Astrocyte (in vitro differentiated cells and primary cell): ENCODE measurements around the gene TUT1. TPM values are rescaled to one million over a fixed set of nuclear protein-coding genes. Genes with fewer than 3 reads are reported as not detected.
"Not testable (repeated sequence)": the region's sequence is repeated elsewhere in the genome, so short reads cannot be mapped to it uniquely, and the experiment has no call there.

Source experiments
- DNase-seq: peaks from one replicate; pipeline ENCODE4 v3.0.0-alpha.2; 2010; ENCODE audit warnings: low read depth
- FAIRE-seq: peaks from 2 replicates; lab custom pipeline; 2011; peaks lifted over from hg19 to GRCh38; lab: Jason Lieb, UNC
- H2AFZ ChIP-seq: 2 replicates; pipeline ENCODE4 v1.6.0; 2012; ENCODE audit warnings: low read depth, low read length, inconsistent platforms
- H3K27ac ChIP-seq: 2 replicates; pipeline ENCODE4 v1.5.1; 2011; ENCODE audit warnings: low read depth, low read length, inconsistent platforms
- H3K27me3 ChIP-seq: 2 replicates; pipeline ENCODE4 v1.6.0; 2011; ENCODE audit warnings: low read length, inconsistent platforms; ENCODE audit not compliant: insufficient read depth
- H3K36me3 ChIP-seq: 2 replicates; pipeline ENCODE4 v1.5.1; 2011; ENCODE audit warnings: low read length, inconsistent platforms; ENCODE audit not compliant: insufficient read depth
- H3K4me1 ChIP-seq: 2 replicates; pipeline ENCODE4 v1.5.1; 2011; ENCODE audit warnings: low read length, inconsistent platforms; ENCODE audit not compliant: insufficient read depth
- H3K4me2 ChIP-seq: 2 replicates; pipeline ENCODE4 v1.6.0; 2012; ENCODE audit warnings: low read length, inconsistent platforms
- H3K4me3 ChIP-seq: 2 replicates; pipeline ENCODE4 v1.5.1; 2011; ENCODE audit warnings: low read depth, mild to moderate bottlenecking, low read length, inconsistent platforms; ENCODE audit not compliant: insufficient read depth
- H3K79me2 ChIP-seq: 2 replicates; pipeline ENCODE4 v1.6.0; 2012; ENCODE audit warnings: mild to moderate bottlenecking, low read length, inconsistent platforms; ENCODE audit not compliant: insufficient read depth
- H3K9ac ChIP-seq: 2 replicates; pipeline ENCODE4 v1.6.0; 2012; ENCODE audit warnings: mild to moderate bottlenecking, low read length, inconsistent platforms
- H3K9me3 ChIP-seq: 2 replicates; pipeline ENCODE4 v1.5.1; 2012; ENCODE audit warnings: low read depth, mild to moderate bottlenecking, low read length, inconsistent platforms; ENCODE audit not compliant: insufficient read depth
- H4K20me1 ChIP-seq: 2 replicates; pipeline ENCODE4 v1.6.0; 2012; ENCODE audit warnings: low read length, inconsistent platforms; ENCODE audit not compliant: insufficient read depth
- H3K27ac Mint-ChIP-seq: one replicate; pipeline ENCODE4 v1.8.0; 2021; ENCODE audit warnings: mild to moderate bottlenecking, mixed read lengths; ENCODE audit not compliant: unreplicated experiment
- H3K27me3 Mint-ChIP-seq: one replicate; pipeline ENCODE4 v1.8.0; 2021; ENCODE audit warnings: low read depth, mixed read lengths; ENCODE audit not compliant: unreplicated experiment
- H3K36me3 Mint-ChIP-seq: one replicate; pipeline ENCODE4 v1.8.0; 2021; ENCODE audit warnings: low read depth, mixed read lengths; ENCODE audit not compliant: unreplicated experiment
- H3K4me1 Mint-ChIP-seq: one replicate; pipeline ENCODE4 v1.8.0; 2021; ENCODE audit warnings: low read depth, mixed read lengths; ENCODE audit not compliant: unreplicated experiment
- H3K4me3 Mint-ChIP-seq: one replicate; pipeline ENCODE4 v1.8.0; 2021; ENCODE audit warnings: mild to moderate bottlenecking, moderate library complexity, mixed read lengths; ENCODE audit not compliant: unreplicated experiment
- H3K9me3 Mint-ChIP-seq: one replicate; pipeline ENCODE4 v1.8.0; 2021; ENCODE audit warnings: mild to moderate bottlenecking, mixed read lengths; ENCODE audit not compliant: unreplicated experiment
- CTCF ChIP-seq: IDR thresholded peaks from 2 replicates; pipeline ENCODE4 v1.5.1; 2011; ENCODE audit warnings: low read depth, mild to moderate bottlenecking, inconsistent platforms, low read length, moderate library complexity; ENCODE audit not compliant: insufficient read depth
- EZH2 ChIP-seq: IDR thresholded peaks from 2 replicates; pipeline ENCODE4 v1.6.1; 2012; ENCODE audit warnings: mild to moderate bottlenecking, low read length, inconsistent platforms; ENCODE audit not compliant: insufficient read depth
- total RNA-seq: library from RNA; stranded (reverse); gene quantifications from 2 replicates; pipeline ENCODE4 v1.2.1, GENCODE V29; 2021

TUT1 gene
- total RNA-seq, 1 donor from 2014 or later, result 18.3 TPM

GRCh38 chr11:62621567-62622470 is 30.5 kb upstream of the TUT1 start, which contains the start of gene B3GAT3:
Gene B3GAT3, minus strand, starts transcription at chr11:62621986. Its CDS starts 39 bp downstream, at chr11:62621947.
- peaks cover 18% of the 10 kb centered on the region for H3K36me3 ChIP-seq
- H3K9me3 ChIP-seq, result no peaks in the 10 kb centered on the region
- FAIRE-seq (no peak), DNase-seq (peak; percentile 97)
- peak within 1 kb of the TSS; percentile 89 for H3K9ac ChIP-seq
- H3K4me2 ChIP-seq, result peak within 1 kb of the TSS; percentile 93
- H3K4me3 ChIP-seq, result peak within 1 kb of the TSS; percentile 82
- H3K79me2 ChIP-seq, result peaks cover 14% of the 10 kb centered on the region
- Mint-ChIP-seq H3K4me1 (peaks cover 8% of the 10 kb centered on the region), H3K27me3 (no peaks in the 10 kb centered on the region), H3K4me3 (peak within 1 kb of the TSS; percentile 93), H3K9me3 (no peaks in the 10 kb centered on the region), H3K36me3 (peaks cover 6% of the 10 kb centered on the region), H3K27ac (peak within 1 kb of the TSS; percentile 96)
- H2AFZ ChIP-seq, result peak within 1 kb of the TSS; percentile 44
- TF ChIP-seq CTCF, result no peak
- TF ChIP-seq EZH2, result no peak
- H4K20me1 ChIP-seq, result no peaks in the 10 kb centered on the region
- H3K27ac ChIP-seq, result peak within 1 kb of the TSS; percentile 44
- no peaks in the 10 kb centered on the region for H3K27me3 ChIP-seq
- H3K4me1 ChIP-seq, result peaks cover 12% of the 10 kb centered on the region

- Histone ChIP-seq H4K20me1 (no peaks in the 10 kb centered on the region), H3K9ac (peak overlapping the region; percentile 89), H3K4me1 (peaks cover 12% of the 10 kb centered on the region), H3K27ac (peak overlapping the region; percentile 44), H3K79me2 (peaks cover 14% of the 10 kb centered on the region), H3K4me3 (peak overlapping the region; percentile 82), H2AFZ (peak overlapping the region; percentile 34), H3K27me3 (no peaks in the 10 kb centered on the region), H3K36me3 (peaks cover 12% of the 10 kb centered on the region), H3K9me3 (no peaks in the 10 kb centered on the region), H3K4me2 (peak overlapping the region; percentile 93)
- Mint-ChIP-seq H3K36me3 (peaks cover 4% of the 10 kb centered on the region), H3K27me3 (no peaks in the 10 kb centered on the region), H3K9me3 (no peaks in the 10 kb centered on the region), H3K4me1 (peaks cover 8% of the 10 kb centered on the region), H3K4me3 (peak overlapping the region; percentile 93), H3K27ac (peak overlapping the region; percentile 96)
- FAIRE-seq, result no peak
- no peak for DNase-seq
- TF ChIP-seq EZH2 (no peak), CTCF (no peak)
Measured at GRCh38 chr11:62621027-62621566, 29.8 kb upstream of the TUT1 start.

- H3K4me3 Mint-ChIP-seq, H3K27me3 ChIP-seq, H3K4me3 ChIP-seq, H3K27ac ChIP-seq, H3K36me3 Mint-ChIP-seq, H3K9ac ChIP-seq, FAIRE-seq, H2AFZ ChIP-seq, H3K9me3 Mint-ChIP-seq, H4K20me1 ChIP-seq, H3K4me2 ChIP-seq, DNase-seq, H3K9me3 ChIP-seq, H3K4me1 Mint-ChIP-seq, H3K36me3 ChIP-seq, H3K27ac Mint-ChIP-seq, H3K27me3 Mint-ChIP-seq: not testable (repeated sequence)
- H3K4me1 ChIP-seq, result peaks cover 12% of the 10 kb centered on the region
- H3K79me2 ChIP-seq, result peaks cover 14% of the 10 kb centered on the region
Measured at GRCh38 chr11:62616957-62617356, 25.6 kb upstream of the TUT1 start.
